Activated T-cell treated with anti-CD3 and anti-CD28 coated beads, Interleukin-2, amount 50 U/mL, for 1 hour (primary cell): ENCODE results near the gene TGFB2.

Experiments
- DNase-seq: peaks from one replicate; pipeline ENCODE4 v3.0.0-alpha.2; 2020

Gene TGFB2

GRCh38 chr1:218467101-218468072, 122.3 kb downstream of the TGFB2 start:
- DNase-seq: no peak

GRCh38 chr1:218468711-218469110, 123.6 kb downstream of the TGFB2 start:
- DNase-seq: no peak

GRCh38 chr1:218472885-218473284, 127.7 kb downstream of the TGFB2 start:
- no peak for DNase-seq

GRCh38 chr1:218473522-218473921, 128.4 kb downstream of the TGFB2 start:
- DNase-seq: no peak

GRCh38 chr1:218474128-218474527, 129.0 kb downstream of the TGFB2 start:
- DNase-seq: no peak

GRCh38 chr1:218475275-218475674, 130.1 kb downstream of the TGFB2 start:
- DNase-seq: no peak

GRCh38 chr1:218475699-218476098, 130.6 kb downstream of the TGFB2 start:
- no peak for DNase-seq

GRCh38 chr1:218476385-218476784, 131.2 kb downstream of the TGFB2 start:
- no peak for DNase-seq

- DNase-seq: no peak
Measured at GRCh38 chr1:218478336-218478735, 133.2 kb downstream of the TGFB2 start.

GRCh38 chr1:218479436-218480115, 134.4 kb downstream of the TGFB2 start:
- no peak for DNase-seq

GRCh38 chr1:218480137-218480536, 135.0 kb downstream of the TGFB2 start:
- DNase-seq: no peak

- DNase-seq: no peak
Measured at GRCh38 chr1:218480588-218481099, 135.5 kb downstream of the TGFB2 start.

- no peak for DNase-seq
Measured at GRCh38 chr1:218481116-218481775, 136.1 kb downstream of the TGFB2 start.

- no peak for DNase-seq
Measured at GRCh38 chr1:218482683-218483082, 137.5 kb downstream of the TGFB2 start.

- DNase-seq: no peak
Measured at GRCh38 chr1:218485241-218485928, 140.2 kb downstream of the TGFB2 start.

- no peak for DNase-seq
Measured at GRCh38 chr1:218488531-218488930, 143.4 kb downstream of the TGFB2 start.

GRCh38 chr1:218488986-218489385, 143.8 kb downstream of the TGFB2 start:
- DNase-seq: no peak

GRCh38 chr1:218490406-218490922, 145.3 kb downstream of the TGFB2 start:
- no peak for DNase-seq

GRCh38 chr1:218492874-218493273, 147.7 kb downstream of the TGFB2 start:
- no peak for DNase-seq

- DNase-seq: no peak
Measured at GRCh38 chr1:218493986-218494385, 148.8 kb downstream of the TGFB2 start.
